A549 (cell line): ENCODE data around the gene TMC4. TPM values are rescaled to one million over a fixed set of nuclear protein-coding genes. Genes with fewer than 3 reads are reported as not detected.

Experiments
- ATAC-seq, 2 experiments: fragments of 200-7000 bp in 1 of 2; fragments of >200 bp in 1 of 2; cut with Nextera tagmentation in 1 of 2; cut with Tn5 transposase in 1 of 2; 3 replicates each; pipeline versions ENCODE4 v1.8.0 to v1.9.1; 2018 to 2020; ENCODE audit warnings: mild to moderate bottlenecking in 1 of 2, moderate library complexity in 1 of 2
- CTCF ChIA-PET: fragments of 300-600 bp; sonication (Branson Sonifier 250); formaldehyde crosslinking; extraction: SDS; loops from one replicate; lab custom pipeline; 2021; ENCODE audit warnings: antibody characterized with exemption, inconsistent platforms; lab: Yijun Ruan, JAX
- POLR2A ChIA-PET: fragments of 350-600 bp; formaldehyde crosslinking; extraction: SDS; loops from one replicate; lab custom pipeline; 2021; ENCODE audit warnings: antibody characterized with exemption, inconsistent platforms; lab: Yijun Ruan, JAX
- DNase-seq, 2 experiments: peaks; one replicate each; pipeline versions ENCODE4 v3.0.0 to v3.0.0-alpha.2; 2011 to 2016; ENCODE audit warnings: low read depth in 1 of 2, low spot score in 1 of 2
- FAIRE-seq: peaks from 2 replicates; lab custom pipeline; 2011; peaks lifted over from hg19 to GRCh38; lab: Jason Lieb, UNC
- H3K27ac ChIP-seq, 2 experiments: fragments of >200 bp; sonication (Bioruptor Twin); formaldehyde crosslinking; 3 replicates each; pipeline ENCODE4 v1.5.1; 2016 to 2017
- H3K4me1 ChIP-seq: fragments of >200 bp; sonication (Bioruptor Twin); formaldehyde crosslinking; 3 replicates; pipeline ENCODE4 v1.6.1; 2016
- H3K4me2 ChIP-seq: fragments of >200 bp; sonication (Bioruptor Twin); formaldehyde crosslinking; 3 replicates; pipeline ENCODE4 v1.6.1; 2016
- H3K4me3 ChIP-seq: fragments of >200 bp; sonication (Bioruptor Twin); formaldehyde crosslinking; 3 replicates; pipeline ENCODE4 v1.5.1; 2016
- H3K9me3 ChIP-seq: fragments of >200 bp; sonication (Bioruptor Twin); formaldehyde crosslinking; 3 replicates; pipeline ENCODE4 v1.6.1; 2016
- BCL3 ChIP-seq: fragments of >200 bp; sonication (Bioruptor Twin); formaldehyde crosslinking; IDR thresholded peaks from 3 replicates; pipeline ENCODE4 v1.6.1; 2016
- BHLHE40 ChIP-seq: IDR thresholded peaks from 2 replicates; pipeline ENCODE4 v1.6.1; 2012; ENCODE audit warnings: low read depth, low read length, inconsistent platforms
- CBX2 ChIP-seq: fragments of 200-600 bp; sonication (generic); IDR thresholded peaks from 2 replicates; pipeline ENCODE4 v1.6.1; 2016; ENCODE audit warnings: low read depth, mild to moderate bottlenecking, borderline replicate concordance
- CEBPB ChIP-seq, 2 experiments: fragments of >200 bp in 1 of 2; sonication (Bioruptor Twin) in 1 of 2; formaldehyde crosslinking in 1 of 2; IDR thresholded peaks; 2 replicates each; pipeline ENCODE4 v1.6.1; 2012 to 2016
- CHD2 ChIP-seq: fragments of 150-350 bp; IDR thresholded peaks from 2 replicates; pipeline ENCODE4 v1.6.1; 2014; ENCODE audit warnings: low read length; ENCODE audit not compliant: partially characterized antibody
- E2F6 ChIP-seq: IDR thresholded peaks from 2 replicates; pipeline ENCODE4 v1.6.1; 2012; ENCODE audit warnings: low read depth, borderline replicate concordance
- EHF ChIP-seq: fragments of 250-450 bp; sonication (Bioruptor Pico); IDR thresholded peaks from 2 replicates; pipeline ENCODE4 v1.5.0; 2020; ENCODE audit warnings: mild to moderate bottlenecking
- ELK1 ChIP-seq: fragments of 150-350 bp; IDR thresholded peaks from 2 replicates; pipeline ENCODE4 v1.6.1; 2014; ENCODE audit warnings: low read depth, mild to moderate bottlenecking, low read length
- GATA3 ChIP-seq: IDR thresholded peaks from 2 replicates; pipeline ENCODE4 v1.6.1; 2012; ENCODE audit warnings: borderline replicate concordance
- HOXB13 ChIP-seq: fragments of 250-450 bp; sonication (Bioruptor Pico); IDR thresholded peaks from 2 replicates; pipeline ENCODE4 v1.5.0; 2020; ENCODE audit warnings: low read depth, mild to moderate bottlenecking, moderate library complexity
- MAFK ChIP-seq: fragments of 450-650 bp; IDR thresholded peaks from 2 replicates; pipeline ENCODE4 v1.6.1; 2014; ENCODE audit not compliant: partially characterized antibody
- MAZ ChIP-seq: fragments of 150-350 bp; IDR thresholded peaks from 2 replicates; pipeline ENCODE4 v1.6.1; 2014; ENCODE audit warnings: antibody characterized with exemption, low read depth, low read length, borderline replicate concordance
- NFE2L2 ChIP-seq: fragments of 150-350 bp; conservative IDR thresholded peaks from 2 replicates; pipeline ENCODE4 v1.6.1; 2014; ENCODE audit warnings: low read length
- NR3C1 ChIP-seq: fragments of >200 bp; sonication (Bioruptor Twin); formaldehyde crosslinking; IDR thresholded peaks from 3 replicates; pipeline ENCODE4 v1.6.1; 2017
- PBX3 ChIP-seq: IDR thresholded peaks from 2 replicates; pipeline ENCODE4 v1.6.1; 2012
- POLR2A ChIP-seq: IDR thresholded peaks from 2 replicates; pipeline ENCODE4 v1.6.1; 2012; ENCODE audit warnings: mild to moderate bottlenecking, low read length
- SMC3 ChIP-seq: fragments of >200 bp; sonication (Bioruptor Twin); formaldehyde crosslinking; IDR thresholded peaks from 3 replicates; pipeline ENCODE4 v1.6.1; 2018; ENCODE audit warnings: inconsistent platforms
- SREBF2 ChIP-seq: fragments of 450-650 bp; IDR thresholded peaks from 2 replicates; pipeline ENCODE4 v1.6.1; 2014; ENCODE audit warnings: mild to moderate bottlenecking, moderate library complexity
- TFCP2L1 ChIP-seq: fragments of 250-450 bp; sonication (Bioruptor Pico); IDR thresholded peaks from 2 replicates; pipeline ENCODE4 v1.5.0; 2021; ENCODE audit warnings: mild to moderate bottlenecking
- USF2 ChIP-seq: fragments of 450-650 bp; IDR thresholded peaks from 2 replicates; pipeline ENCODE4 v1.6.1; 2014; ENCODE audit warnings: antibody characterized with exemption
- ZFP36 ChIP-seq: fragments of 450-650 bp; IDR thresholded peaks from 2 replicates; pipeline ENCODE4 v1.6.1; 2014; ENCODE audit warnings: borderline replicate concordance; ENCODE audit not compliant: partially characterized antibody
- ZSCAN20 ChIP-seq: fragments of 250-450 bp; sonication (Bioruptor Pico); IDR thresholded peaks from 2 replicates; pipeline ENCODE4 v1.8.0; 2022; ENCODE audit warnings: mild to moderate bottlenecking, moderate library complexity
- WGBS: methylation state at CpG from one replicate; pipeline ENCODE4 v1.1.6; 2017; ENCODE audit errors: missing lambda C conversion rate; 5-methylcytosine and 5-hydroxymethylcytosine counted together
- polyA plus RNA-seq, 4 experiments: library from polyadenylated mRNA; depleted of rRNA in 3 of 4; stranded (reverse); fragments of >200 nt; fragmentation: RNase III in 1 of 4; extraction: RNeasy Plus Mini Kit Qiagen cat#74134 plus additional on column Dnase treatment in 1 of 4; gene quantifications; 2 replicates in 3 of 4; 3 replicates in 1 of 4; pipeline ENCODE4 v1.2.3, GENCODE V29; 2011 to 2017
- TF ChIP-seq, protein P1 (sequence below): fragments of 250-450 bp; sonication (Bioruptor Pico); IDR thresholded peaks from 2 replicates; pipeline ENCODE4 v1.5.0; 2020; ENCODE audit warnings: low read depth, mild to moderate bottlenecking, moderate library complexity

The TMC4 gene
- polyA plus RNA-seq, 2 of the 4 experiments (the other 2 are of a cell fraction) = 0.84 to 0.85 TPM

DNA sequence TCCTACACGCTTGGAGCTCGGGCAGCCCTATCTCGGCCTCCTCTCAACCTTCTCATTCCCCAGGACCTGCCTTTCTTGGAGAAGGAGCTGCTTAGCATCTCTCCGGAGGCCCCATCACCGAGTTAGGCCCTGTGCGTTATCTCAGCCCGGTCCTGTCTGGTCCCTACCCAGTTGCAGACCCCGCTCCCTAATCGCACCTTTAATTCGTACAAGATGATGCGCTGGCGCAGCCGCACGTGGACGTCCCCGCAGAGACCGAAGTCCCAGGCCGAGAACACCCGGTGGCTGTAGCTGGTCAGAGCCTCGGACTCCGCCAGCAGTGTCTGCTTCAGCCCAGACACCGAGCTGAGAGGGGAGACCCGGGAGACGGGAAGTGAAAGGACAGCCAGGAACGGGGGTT is 7.7 kb downstream of the TMC4 start:
- DNase-seq (no peak), FAIRE-seq (no peak)
- 94% methylated on average over 25 of the region's 25 CpGs for WGBS
- POLR2A ChIA-PET = interaction anchor here (1.4 to 1.7 kb wide), 2 partner anchors 24 to 28 kb away, joined by 5 to 7 read pairs; partner anchors contain the start of genes CNOT3 and MBOAT7
- Histone ChIP-seq H3K27ac (no peak overlapping the region), H3K4me3 (no peak overlapping the region), H3K9me3 (no peaks in the 10 kb centered on the region)
- CTCF ChIA-PET = interaction anchor here (1.6 to 4.0 kb wide), 2 partner anchors 101 to 226 kb away, joined by 5 to 33 read pairs; no protein-coding TSS in a partner anchor
- TF ChIP-seq HOXB13 (no peak), BHLHE40 (no peak), CBX2 (no peak), PBX3 (no peak), CEBPB (IDR thresholded peaks at IDR 0.05) (no peak), POLR2A (no peak), SREBF2 (no peak), GATA3 (no peak), CHD2 (no peak), ZFP36 (no peak), EHF (CRISPR knock-in tag) (no peak), USF2 (no peak), ZSCAN20 (CRISPR knock-in tag) (no peak), MAFK (no peak), E2F6 (no peak), NR3C1 (no peak), TFCP2L1 (CRISPR knock-in tag) (no peak), NFE2L2 (no peak)
- TF ChIP-seq, protein P1, sequence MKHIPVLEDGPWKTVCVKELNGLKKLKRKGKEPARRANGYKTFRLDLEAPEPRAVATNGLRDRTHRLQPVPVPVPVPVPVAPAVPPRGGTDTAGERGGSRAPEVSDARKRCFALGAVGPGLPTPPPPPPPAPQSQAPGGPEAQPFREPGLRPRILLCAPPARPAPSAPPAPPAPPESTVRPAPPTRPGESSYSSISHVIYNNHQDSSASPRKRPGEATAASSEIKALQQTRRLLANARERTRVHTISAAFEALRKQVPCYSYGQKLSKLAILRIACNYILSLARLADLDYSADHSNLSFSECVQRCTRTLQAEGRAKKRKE (CRISPR knock-in tag) = no peak
- TF ChIP-seq, all 56 proteins: peak for 0
- no peak for ATAC-seq
- Histone ChIP-seq H3K4me1 (peaks cover 24% of the 10 kb centered on the region), H3K4me2 (peak overlapping the region; percentile 70)

DNA sequence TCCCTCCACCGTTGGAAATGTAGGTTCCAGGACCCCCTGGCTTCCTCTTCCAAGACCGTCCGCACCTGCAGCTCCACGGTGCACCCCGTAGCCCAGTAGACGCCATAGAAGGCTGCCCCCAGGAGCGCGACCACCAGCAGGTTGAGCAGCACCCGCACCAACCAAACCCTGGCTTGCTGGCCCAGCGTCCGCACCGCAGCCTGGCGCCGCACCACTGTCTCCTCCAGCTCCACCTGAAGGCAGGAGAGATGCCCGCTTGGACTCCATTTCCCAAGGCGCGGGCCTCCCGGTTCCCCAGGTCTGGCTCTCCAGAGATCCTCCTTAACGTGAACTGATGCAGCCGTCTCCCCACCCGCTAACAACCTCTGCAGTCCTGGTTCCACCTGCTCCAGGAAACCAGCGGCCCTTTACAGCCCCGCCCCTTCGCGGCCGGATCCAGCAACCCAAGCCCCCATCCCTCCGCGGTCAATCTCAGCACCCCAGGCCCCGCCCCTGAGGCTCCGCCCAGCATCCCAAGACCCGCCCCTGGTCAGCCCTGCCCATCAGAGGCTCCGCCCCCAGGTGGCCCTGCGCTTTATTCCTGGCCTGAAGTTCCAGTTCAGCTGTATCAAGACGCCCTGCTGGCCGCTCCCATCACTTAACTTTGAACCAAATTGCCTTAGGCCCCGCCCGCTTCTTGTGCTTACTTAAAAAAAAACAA is 8.4 kb downstream of the TMC4 start:
- Histone ChIP-seq H3K4me2 (peak overlapping the region; percentile 70), H3K9me3 (no peaks in the 10 kb centered on the region), H3K27ac (peak overlapping the region in 1 of 2 experiments; percentile 36; a peak in 2 of 6 replicates), H3K4me3 (peak overlapping the region; percentile 21), H3K4me1 (peaks cover 24% of the 10 kb centered on the region)
- TF ChIP-seq CHD2 (no peak), TFCP2L1 (CRISPR knock-in tag) (0 out of 2 replicates have a peak, but pooled peaks have one; percentile 24)
- peak; percentile 20 to 58; a peak in 5 of 6 replicates for ATAC-seq
- peak; percentile 77 to 92 for DNase-seq
- CTCF ChIA-PET = interaction anchor here (0.7 to 1.6 kb wide), 4 partner anchors 15 to 233 kb away, joined by 3 to 5 read pairs (median 3); no protein-coding TSS in a partner anchor
- peak; percentile 79 for FAIRE-seq
- 20% methylated on average over 36 of the region's 37 CpGs for WGBS
- POLR2A ChIA-PET = interaction anchor here (1.3 to 1.7 kb wide), 3 partner anchors 25 to 36 kb away, joined by 4 to 7 read pairs (median 5); partner anchors contain the start of genes CNOT3, MBOAT7 and RPS9

GRCh38 chr19:54162884-54163283 is 10.1 kb downstream of the TMC4 start:
- FAIRE-seq (no peak), DNase-seq (no peak), ATAC-seq (no peak)
- Histone ChIP-seq H3K4me2 (peak overlapping the region; percentile 81), H3K9me3 (no peaks in the 10 kb centered on the region), H3K4me3 (peak overlapping the region; percentile 49), H3K27ac (peak overlapping the region in 1 of 2 experiments; percentile 5; a peak in 1 of 6 replicates), H3K4me1 (peaks cover 31% of the 10 kb centered on the region)
- 81% methylated on average over 14 of the region's 14 CpGs for WGBS
- ChIA-PET POLR2A (interaction anchor here (1.1 kb wide), 1 partner anchor 27 kb away, joined by 3 read pairs; the partner anchor contains the start of gene MBOAT7), CTCF (interaction anchor here (0.6 kb wide), 1 partner anchor 21 kb away, joined by 3 read pairs; no protein-coding TSS in a partner anchor)
- TF ChIP-seq ELK1 (no peak), TFCP2L1 (CRISPR knock-in tag) (no peak), BCL3 (no peak), SMC3 (no peak), MAZ (no peak)
